ACHN (cell line): Measurements from ENCODE around the gene PTGFRN.

Experiments
- DNase-seq: peaks from one replicate; pipeline ENCODE4 v3.0.0-alpha.2; 2015
- in situ Hi-C: cut with HindIII; loops from 2 replicates; pipeline ENCODE4 v1.10.0; 2017; ENCODE audit warnings: low sequenced_read_pairs, low pct_ligation_motif_present, low pct_unique_long_range_greater_than_20kb

PTGFRN gene

GRCh38 chr1:117007719-117008013, 98.0 kb downstream of the PTGFRN start:
- DNase-seq: no peak
- in situ Hi-C loops: no loop called here

GRCh38 chr1:117008656-117009055, 98.9 kb downstream of the PTGFRN start:
- no peak for DNase-seq
- in situ Hi-C loops: no loop called here

GRCh38 chr1:117009132-117009531, 99.4 kb downstream of the PTGFRN start:
- in situ Hi-C loops: no loop called here
- DNase-seq: no peak

GRCh38 chr1:117010310-117010969, 100.7 kb downstream of the PTGFRN start:
- no peak for DNase-seq
- in situ Hi-C loops: no loop called here

GRCh38 chr1:117011334-117011733, 101.6 kb downstream of the PTGFRN start:
- no peak for DNase-seq
- in situ Hi-C loops: no loop called here

- in situ Hi-C loops: no loop called here
Measured at GRCh38 chr1:117013309-117013858, 103.7 kb downstream of the PTGFRN start.

GRCh38 chr1:117014209-117014608, 104.5 kb downstream of the PTGFRN start:
- in situ Hi-C loops: no loop called here
- no peak for DNase-seq

More at GRCh38 chr1:117013309-117013858, 103.7 kb downstream of the PTGFRN start:
- no peak for DNase-seq

GRCh38 chr1:117015724-117016123, 106.0 kb downstream of the PTGFRN start:
- no peak for DNase-seq
- in situ Hi-C loops: no loop called here

- no peak for DNase-seq
- in situ Hi-C loops: no loop called here
Measured at GRCh38 chr1:117017062-117017461, 107.3 kb downstream of the PTGFRN start.

- in situ Hi-C loops: no loop called here
- no peak for DNase-seq
Measured at GRCh38 chr1:117017648-117018047, 107.9 kb downstream of the PTGFRN start.

GRCh38 chr1:117020526-117021156, 110.9 kb downstream of the PTGFRN start:
- in situ Hi-C loops: no loop called here
- DNase-seq: no peak

- in situ Hi-C loops: no loop called here
- no peak for DNase-seq
Measured at GRCh38 chr1:117022114-117022513, 112.4 kb downstream of the PTGFRN start.

- no peak for DNase-seq
- in situ Hi-C loops: no loop called here
Measured at GRCh38 chr1:117025568-117025967, 115.9 kb downstream of the PTGFRN start.

GRCh38 chr1:117026361-117026760, 116.6 kb downstream of the PTGFRN start:
- no peak for DNase-seq
- in situ Hi-C loops: no loop called here

GRCh38 chr1:117029685-117030084, 120.0 kb downstream of the PTGFRN start:
- no peak for DNase-seq
- in situ Hi-C loops: no loop called here

GRCh38 chr1:117030271-117030877, 120.7 kb downstream of the PTGFRN start:
- DNase-seq: no peak
- in situ Hi-C loops: no loop called here

- in situ Hi-C loops: no loop called here
- DNase-seq: no peak
Measured at GRCh38 chr1:117032266-117032665, 122.5 kb downstream of the PTGFRN start.

- in situ Hi-C loops: no loop called here
Measured at GRCh38 chr1:117032681-117033539, 123.2 kb downstream of the PTGFRN start.

GRCh38 chr1:117033772-117034171, 124.1 kb downstream of the PTGFRN start:
- in situ Hi-C loops: no loop called here

More at GRCh38 chr1:117032681-117033539, 123.2 kb downstream of the PTGFRN start:
- no peak for DNase-seq

More at GRCh38 chr1:117033772-117034171, 124.1 kb downstream of the PTGFRN start:
- no peak for DNase-seq
